Caco-2 (cell line): ENCODE results near the gene UBE2E3. TPM values are rescaled to one million over a fixed set of nuclear protein-coding genes. Genes with fewer than 3 reads are reported as not detected.

Experiments
- BruUV-seq: library from RNA; stranded (reverse); fragments of 400-500 nt; replicated peaks from 2 replicates; lab custom pipeline; 2021; lab: Mats Ljungman, UMichigan
- CTCF ChIA-PET: fragments of 300-600 bp; sonication (Branson Sonifier 250); formaldehyde crosslinking; loops from one replicate; lab custom pipeline; 2022; ENCODE audit warnings: antibody characterized with exemption; lab: Charles Lee
- POLR2A ChIA-PET: fragments of 300-600 bp; sonication (Branson Sonifier 250); formaldehyde crosslinking; loops from one replicate; lab custom pipeline; 2022; ENCODE audit warnings: antibody characterized with exemption; lab: Charles Lee
- DNase-seq, 2 experiments: peaks; one replicate each; pipeline versions ENCODE4 v3.0.0 to v3.0.0-alpha.2; 2020 to 2022
- H3K27me3 ChIP-seq: replicated peaks from 2 replicates; pipeline ENCODE4 v1.6.0; 2011; ENCODE audit warnings: low read length; ENCODE audit not compliant: control insufficient read depth, insufficient read depth
- H3K36me3 ChIP-seq: 2 replicates; pipeline ENCODE4 v1.5.1; 2011; ENCODE audit warnings: low read length; ENCODE audit not compliant: control insufficient read depth, insufficient read depth
- H3K4me1 ChIP-seq: fragments of 250-450 bp; sonication (Bioruptor Pico); 2 replicates; pipeline ENCODE4 v1.5.1; 2020; ENCODE audit warnings: mild to moderate bottlenecking
- H3K4me3 ChIP-seq: 2 replicates; pipeline ENCODE4 v1.5.1; 2011; ENCODE audit warnings: low read depth, mild to moderate bottlenecking, control low read depth, low read length
- H3K9me3 ChIP-seq: fragments of 250-450 bp; sonication (Bioruptor Pico); 2 replicates; pipeline ENCODE4 v1.5.1; 2020; ENCODE audit warnings: mild to moderate bottlenecking, moderate library complexity
- H3K27ac Mint-ChIP-seq: one replicate; pipeline ENCODE4 v1.8.0; 2022; ENCODE audit warnings: mixed read lengths; ENCODE audit not compliant: unreplicated experiment
- H3K27me3 Mint-ChIP-seq: one replicate; pipeline ENCODE4 v1.8.0; 2022; ENCODE audit warnings: mixed read lengths; ENCODE audit not compliant: insufficient read depth, unreplicated experiment
- H3K36me3 Mint-ChIP-seq: one replicate; pipeline ENCODE4 v1.8.0; 2022; ENCODE audit warnings: mild to moderate bottlenecking, mixed read lengths; ENCODE audit not compliant: insufficient read depth, unreplicated experiment
- H3K4me1 Mint-ChIP-seq: one replicate; pipeline ENCODE4 v1.8.0; 2022; ENCODE audit warnings: low read depth, mixed read lengths; ENCODE audit not compliant: unreplicated experiment
- H3K4me3 Mint-ChIP-seq: one replicate; pipeline ENCODE4 v1.8.0; 2022; ENCODE audit warnings: mild to moderate bottlenecking, moderate library complexity, mixed read lengths; ENCODE audit not compliant: unreplicated experiment
- H3K9me3 Mint-ChIP-seq: one replicate; pipeline ENCODE4 v1.8.0; 2022; ENCODE audit warnings: mixed read lengths; ENCODE audit not compliant: unreplicated experiment
- CTCF ChIP-seq, 2 experiments: fragments of 200-600 bp in 1 of 2; IDR thresholded peaks; 1 replicate in 1 of 2; 2 replicates in 1 of 2; pipeline versions ENCODE4 v1.5.1 to v1.8.0; 2011 to 2022; ENCODE audit warnings: antibody characterized with exemption in 1 of 2, control low read depth in 1 of 2, inconsistent platforms in 1 of 2, low read depth in 1 of 2, low read length in 1 of 2, mild to moderate bottlenecking in 1 of 2, moderate library complexity in 1 of 2; ENCODE audit not compliant: insufficient read depth in 1 of 2, severe bottlenecking in 1 of 2, unreplicated experiment in 1 of 2
- intact Hi-C: fragments of 100-400 bp; cut with micrococcal nuclease; formaldehyde crosslinking; loops from one replicate; pipeline ENCODE4 v1.10.0; 2022; ENCODE audit not compliant: unreplicated experiment
- total RNA-seq: library from RNA; stranded (reverse); gene quantifications from 2 replicates; pipeline ENCODE4 v1.2.3, GENCODE V29; 2022

Gene UBE2E3
- total RNA-seq, 1 experiment from 2014 or later = 9.0 TPM

DNA sequence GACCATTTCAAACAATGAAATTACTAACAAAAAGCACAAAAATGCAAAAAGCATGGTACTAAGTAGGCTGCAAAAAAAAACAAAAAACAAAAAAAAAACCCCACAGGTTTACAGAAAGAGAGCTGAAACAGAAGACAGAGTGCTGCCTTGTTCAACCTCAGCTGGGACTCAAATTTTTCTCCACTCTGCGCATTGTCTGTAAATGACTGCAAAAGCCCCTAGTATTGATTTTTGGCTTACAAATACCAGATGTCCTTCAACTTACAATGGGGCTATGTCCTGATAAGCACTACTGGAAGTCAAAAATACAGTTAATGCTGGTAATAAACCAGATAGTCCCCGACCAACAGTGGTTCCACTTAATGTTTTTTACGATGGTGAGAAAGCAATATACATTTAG lies 42.2 kb downstream of the UBE2E3 start:
- H3K27ac Mint-ChIP-seq = no peak overlapping the region
- POLR2A ChIA-PET = no interaction called here
- TF ChIP-seq CTCF (IDR thresholded peaks at IDR 0.05; ENCODE audit: insufficient read depth in 1 of 2, low read depth in 1 of 2, low read length in 1 of 2, severe bottlenecking in 1 of 2, unreplicated experiment in 1 of 2) = no peak

GRCh38 chr2:181025004-181025403 lies 44.6 kb downstream of the UBE2E3 start:
- Mint-ChIP-seq H3K9me3 (no peaks in the 10 kb centered on the region), H3K36me3 (no peaks in the 10 kb centered on the region), H3K4me1 (no peaks in the 10 kb centered on the region), H3K4me3 (no peak overlapping the region), H3K27me3 (no peaks in the 10 kb centered on the region), H3K27ac (no peak overlapping the region)
- no peak for TF ChIP-seq CTCF (IDR thresholded peaks at IDR 0.05; ENCODE audit: insufficient read depth in 1 of 2, low read depth in 1 of 2, low read length in 1 of 2, severe bottlenecking in 1 of 2, unreplicated experiment in 1 of 2)
- ChIA-PET POLR2A (no interaction called here), CTCF (no interaction called here)
- Histone ChIP-seq H3K27me3 (no peaks in the 10 kb centered on the region), H3K4me3 (no peak overlapping the region), H3K4me1 (no peaks in the 10 kb centered on the region), H3K9me3 (no peaks in the 10 kb centered on the region), H3K36me3 (no peaks in the 10 kb centered on the region)
- no peak for DNase-seq
- intact Hi-C loops = no loop called here
- BruUV-seq = no TSS peak

More for the DNA sequence above, 42.2 kb downstream of the UBE2E3 start:
- no peaks in the 10 kb centered on the region for H3K36me3 Mint-ChIP-seq
- H3K9me3 ChIP-seq = no peaks in the 10 kb centered on the region
- no peaks in the 10 kb centered on the region for H3K27me3 ChIP-seq
- H3K27me3 Mint-ChIP-seq = peaks cover 2% of the 10 kb centered on the region
- intact Hi-C loops = no loop called here
- no peaks in the 10 kb centered on the region for H3K4me1 Mint-ChIP-seq
- CTCF ChIA-PET = interaction anchor here (0.7 kb wide), 1 partner anchor 463 kb away, joined by 3 read pairs; no protein-coding TSS in a partner anchor
- no TSS peak for BruUV-seq
- no peak for DNase-seq
- H3K36me3 ChIP-seq = no peaks in the 10 kb centered on the region
- H3K4me3 ChIP-seq = no peak overlapping the region
- no peaks in the 10 kb centered on the region for H3K9me3 Mint-ChIP-seq
- no peaks in the 10 kb centered on the region for H3K4me1 ChIP-seq
- H3K4me3 Mint-ChIP-seq = no peak overlapping the region

DNA sequence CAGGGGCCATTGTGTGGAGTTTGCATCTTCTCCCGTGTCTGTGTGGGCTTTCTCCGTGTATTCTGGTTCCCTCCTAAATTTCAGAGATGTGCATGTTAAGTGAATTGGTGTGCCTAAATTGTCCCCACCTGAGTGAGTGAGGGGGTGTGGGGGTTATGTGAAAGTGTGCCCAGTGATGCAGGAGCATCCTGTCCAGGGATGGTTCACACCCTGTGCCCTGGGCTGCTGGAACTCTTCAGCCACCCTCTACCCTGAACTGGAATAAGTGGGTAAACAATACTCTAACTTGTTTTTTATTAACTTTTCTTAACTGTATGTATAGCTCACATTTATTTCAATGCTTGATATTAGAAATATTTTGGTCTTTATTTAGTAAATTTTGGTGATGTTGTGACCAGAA lies 56.0 kb downstream of the UBE2E3 start:
- no peaks in the 10 kb centered on the region for H3K27me3 ChIP-seq
- Mint-ChIP-seq H3K4me1 (no peaks in the 10 kb centered on the region), H3K9me3 (no peaks in the 10 kb centered on the region), H3K27ac (no peak overlapping the region), H3K27me3 (no peaks in the 10 kb centered on the region), H3K36me3 (no peaks in the 10 kb centered on the region), H3K4me3 (no peak overlapping the region)
- no TSS peak for BruUV-seq
- intact Hi-C loops = no loop called here
- H3K9me3 ChIP-seq = no peaks in the 10 kb centered on the region
- no peak for DNase-seq
- TF ChIP-seq CTCF (IDR thresholded peaks at IDR 0.05; ENCODE audit: insufficient read depth in 1 of 2, low read depth in 1 of 2, low read length in 1 of 2, severe bottlenecking in 1 of 2, unreplicated experiment in 1 of 2) = no peak
- no peaks in the 10 kb centered on the region for H3K36me3 ChIP-seq
- ChIA-PET POLR2A (no interaction called here), CTCF (no interaction called here)
- no peak overlapping the region for H3K4me3 ChIP-seq
- H3K4me1 ChIP-seq = no peaks in the 10 kb centered on the region
